Measurements from ENCODE around the gene LEKR1. TPM values are rescaled to one million over a fixed set of nuclear protein-coding genes. Genes with fewer than 3 reads are reported as not detected.

The LEKR1 gene
- total and polyA plus RNA-seq, 9 of the 15 experiments (the other 6 are each of a cell fraction or from before 2014, with no cell fraction given), result 0.76 to 1.8 (median 1.2) TPM

- FAIRE-seq, result no peak
- intact Hi-C loops (cut with micrococcal nuclease), result no loop called here
- Histone ChIP-seq H3K27me3 (ENCODE audit: control insufficient read depth in 2 of 2, insufficient read depth in 2 of 2, low read length in 2 of 2) (no peaks in the 10 kb centered on the region), H3K4me1 (replicated peaks in 1 of 2; ENCODE audit: control insufficient read depth in 2 of 2, insufficient read depth in 2 of 2, low read length in 2 of 2) (no peaks in the 10 kb centered on the region; a peak in 2 of 5 replicates), H3K9ac (ENCODE audit: insufficient read depth in 1 of 2, low read depth in 2 of 2, low read length in 2 of 2) (no peak overlapping the region), H3K4me3 (no peak overlapping the region), H3K79me2 (ENCODE audit: control insufficient read depth, insufficient read depth, low read length) (no peaks in the 10 kb centered on the region), H3K27ac (ENCODE audit: extremely low read depth, low read depth, low read length) (no peak overlapping the region), H4K20me1 (replicated peaks; ENCODE audit: control insufficient read depth, insufficient read depth, low read length) (no peaks in the 10 kb centered on the region), H2AFZ (ENCODE audit: low read depth, low read length) (no peak overlapping the region), H3K9me1 (ENCODE audit: control insufficient read depth, insufficient read depth, low read length) (no peaks in the 10 kb centered on the region), H3K4me2 (ENCODE audit: insufficient read depth, low read length) (no peak overlapping the region), H3K9me3 (replicated peaks; ENCODE audit: control insufficient read depth, insufficient read depth, low read depth, low read length) (no peaks in the 10 kb centered on the region), H3K36me3 (ENCODE audit: control insufficient read depth, insufficient read depth, low read length) (no peaks in the 10 kb centered on the region)
- in situ Hi-C loops (cut with MboI), result no loop called here
- BruUV-seq (replicated peaks), result no TSS peak
- DNase-seq (ENCODE audit: extremely low read depth in 1 of 4, low spot score in 3 of 4), result no peak
- 17% methylated on average over 1 of the region's 1 CpG for WGBS (ENCODE audit: insufficient coverage, low coverage, missing lambda C conversion rate)
- POLR2A ChIA-PET, result no interaction called here
- CTCF ChIA-PET (ENCODE audit: low intra/inter-chr PET ratio), result no interaction called here
- ATAC-seq, result no peak
- TF ChIP-seq DEAF1 (CRISPR knock-in tag; IDR thresholded peaks at IDR 0.05) (no peak), POLR3G (IDR thresholded peaks at IDR 0.05; ENCODE audit: extremely low read depth, insufficient read length, insufficient replicate concordance) (no peak), HNRNPL (IDR thresholded peaks at IDR 0.05; ENCODE audit: low read depth, low read length) (no peak), BRF2 (IDR thresholded peaks at IDR 0.05; ENCODE audit: borderline replicate concordance, insufficient read depth, insufficient read length) (no peak), PHB (CRISPR knock-in tag; IDR thresholded peaks at IDR 0.05) (no peak), ZNF644 (tag; IDR thresholded peaks at IDR 0.05; ENCODE audit: low read depth) (no peak), ZBTB40 (IDR thresholded peaks at IDR 0.05) (no peak), ZBTB40 (CRISPR knock-in tag; IDR thresholded peaks at IDR 0.05) (no peak), DLX4 (CRISPR knock-in tag; IDR thresholded peaks at IDR 0.05) (no peak), RAD51 (IDR thresholded peaks at IDR 0.05; ENCODE audit: borderline replicate concordance, low read depth) (no peak), CCAR2 (IDR thresholded peaks at IDR 0.05; ENCODE audit: low read depth, low read length) (no peak)
Observed at GRCh38 chr3:157061265-157061664, 235.1 kb downstream of the LEKR1 start.

Data from K562 (cell line).